IPS-15b (cell line): Measurements from ENCODE around the gene EIF3C.
"Not testable (repeated sequence)": the region's sequence is repeated elsewhere in the genome, so short reads cannot be mapped to it uniquely, and the experiment has no call there.

Experiments used
- H3K27me3 ChIP-seq: one replicate; pipeline ENCODE4 v1.6.1; 2013; ENCODE audit warnings: low read length; ENCODE audit not compliant: control insufficient read depth, insufficient read depth
- H3K36me3 ChIP-seq: one replicate; pipeline ENCODE4 v1.6.1; 2013; ENCODE audit warnings: low read length; ENCODE audit not compliant: control insufficient read depth, insufficient read depth
- H3K4me1 ChIP-seq: one replicate; pipeline ENCODE4 v1.6.1; 2013; ENCODE audit warnings: mild to moderate bottlenecking, low read length; ENCODE audit not compliant: control insufficient read depth, insufficient read depth
- H3K4me3 ChIP-seq: one replicate; pipeline ENCODE4 v1.5.1; 2013; ENCODE audit warnings: low read depth, low read length
- H3K9ac ChIP-seq: one replicate; pipeline ENCODE4 v1.6.1; 2013; ENCODE audit warnings: low read depth, mild to moderate bottlenecking, low read length
- H3K9me3 ChIP-seq: one replicate; pipeline ENCODE4 v1.6.1; 2013; ENCODE audit warnings: mild to moderate bottlenecking, low read length; ENCODE audit not compliant: control insufficient read depth, insufficient read depth

The EIF3C gene

DNA sequence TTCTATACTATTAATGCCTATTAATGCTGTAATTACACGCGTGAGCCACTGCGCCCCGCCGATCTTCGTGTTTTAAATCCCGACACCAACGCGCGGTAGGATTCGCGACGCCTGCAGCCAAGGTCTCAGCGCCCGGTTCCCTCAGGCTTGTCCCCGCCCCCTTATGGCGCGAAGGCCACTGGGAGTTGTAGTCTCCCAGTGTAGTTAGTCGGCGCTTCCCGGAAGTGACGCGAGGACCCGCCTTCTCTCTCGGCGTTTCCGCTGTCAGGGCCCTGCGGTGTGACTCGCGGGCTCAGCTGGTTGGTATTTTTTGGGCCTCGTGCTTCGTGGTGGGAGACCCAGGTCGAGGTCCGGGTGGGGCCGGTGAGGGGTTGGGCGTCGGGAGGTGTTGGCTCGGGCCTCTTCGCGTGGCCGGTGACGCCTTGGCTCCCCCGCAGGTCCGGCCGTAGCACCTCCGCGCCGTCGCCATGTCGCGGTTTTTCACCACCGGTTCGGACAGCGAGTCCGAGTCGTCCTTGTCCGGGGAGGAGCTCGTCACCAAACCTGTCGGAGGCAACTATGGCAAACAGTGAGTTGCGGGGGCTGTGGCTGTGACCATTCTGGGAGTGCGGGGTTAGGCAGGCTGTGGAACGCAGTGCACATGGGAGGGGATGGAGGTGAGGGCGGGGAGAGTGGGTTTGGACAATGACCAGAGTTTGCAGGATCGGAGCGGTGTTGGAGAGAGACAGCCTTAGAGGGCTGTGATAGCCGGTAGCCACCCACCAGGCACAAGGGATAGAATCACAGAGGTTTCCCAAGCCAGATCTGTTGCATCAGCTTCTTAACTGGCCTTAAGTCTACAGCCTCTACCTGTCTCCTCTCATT lies at the start of gene EIF3C:
Gene EIF3C, plus strand, starts transcription at position 245 of the 864 bp plus-strand sequence. Its CDS starts 223 bp downstream, at position 468.
- not testable (repeated sequence) for H3K9me3 ChIP-seq, H3K36me3 ChIP-seq, H3K27me3 ChIP-seq, H3K4me3 ChIP-seq, H3K4me1 ChIP-seq, H3K9ac ChIP-seq

- not testable (repeated sequence) for H3K36me3 ChIP-seq, H3K4me1 ChIP-seq, H3K4me3 ChIP-seq, H3K9ac ChIP-seq, H3K27me3 ChIP-seq, H3K9me3 ChIP-seq
Measured at GRCh38 chr16:28666264-28666663, 45.0 kb upstream of the EIF3C start.

- not testable (repeated sequence) for H3K4me1 ChIP-seq, H3K4me3 ChIP-seq, H3K27me3 ChIP-seq, H3K9ac ChIP-seq, H3K36me3 ChIP-seq, H3K9me3 ChIP-seq
Measured at GRCh38 chr16:28667480-28667879, 43.8 kb upstream of the EIF3C start.

GRCh38 chr16:28668199-28668598 lies 43.1 kb upstream of the EIF3C start:
- not testable (repeated sequence) for H3K9ac ChIP-seq, H3K9me3 ChIP-seq

GRCh38 chr16:28688327-28688952 lies 22.8 kb upstream of the EIF3C start:
- not testable (repeated sequence) for H3K4me3 ChIP-seq, H3K9ac ChIP-seq, H3K36me3 ChIP-seq, H3K27me3 ChIP-seq, H3K9me3 ChIP-seq, H3K4me1 ChIP-seq

More at GRCh38 chr16:28668199-28668598, 43.1 kb upstream of the EIF3C start:
- not testable (repeated sequence) for H3K4me1 ChIP-seq, H3K27me3 ChIP-seq, H3K36me3 ChIP-seq, H3K4me3 ChIP-seq

- H3K36me3 ChIP-seq, H3K4me3 ChIP-seq, H3K9me3 ChIP-seq, H3K4me1 ChIP-seq, H3K27me3 ChIP-seq, H3K9ac ChIP-seq: not testable (repeated sequence)
Measured at GRCh38 chr16:28689425-28689824, 21.8 kb upstream of the EIF3C start.

DNA sequence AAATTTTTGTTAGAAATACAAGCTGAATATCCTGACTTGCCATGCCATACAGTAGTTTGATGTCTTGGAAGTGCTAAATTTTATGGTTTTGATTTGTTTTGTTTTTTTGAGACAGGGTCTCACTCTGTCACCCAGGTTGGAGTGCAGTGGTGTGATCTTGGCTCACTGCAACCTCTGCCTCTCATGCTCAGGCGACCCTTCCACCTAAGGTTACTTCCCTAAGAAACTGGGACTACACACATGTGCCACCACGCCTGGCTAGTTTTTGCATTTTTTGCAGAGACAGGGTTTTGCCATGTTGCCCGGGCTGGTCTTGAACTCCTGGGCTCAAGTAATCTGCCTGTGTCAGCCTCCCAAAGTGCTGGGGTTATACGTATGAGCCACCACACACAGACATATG lies 19.5 kb upstream of the EIF3C start:
- not testable (repeated sequence) for H3K4me3 ChIP-seq, H3K36me3 ChIP-seq, H3K27me3 ChIP-seq, H3K9ac ChIP-seq, H3K4me1 ChIP-seq, H3K9me3 ChIP-seq

GRCh38 chr16:28693257-28693950 lies 17.9 kb upstream of the EIF3C start:
- not testable (repeated sequence) for H3K4me3 ChIP-seq, H3K9ac ChIP-seq, H3K36me3 ChIP-seq, H3K27me3 ChIP-seq, H3K4me1 ChIP-seq, H3K9me3 ChIP-seq

DNA sequence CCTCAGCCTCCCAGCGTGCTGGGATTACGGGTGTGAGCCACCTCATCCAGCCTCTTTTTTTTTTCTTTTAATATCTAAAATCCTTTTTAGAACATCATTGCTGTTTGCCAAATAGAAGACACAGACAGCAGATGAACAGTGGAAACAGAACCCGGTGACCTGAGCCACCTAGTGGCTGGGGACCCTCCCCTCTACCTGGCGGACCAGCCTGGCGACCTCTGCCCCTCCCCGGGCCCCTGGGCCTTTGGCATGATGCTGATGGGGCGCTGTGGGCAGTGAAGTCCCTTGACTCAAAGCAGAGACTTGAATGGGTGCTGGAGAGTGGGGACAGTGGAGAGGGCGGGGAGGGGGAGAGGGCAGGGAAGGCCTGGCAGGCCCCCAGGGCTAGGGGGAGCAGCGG lies 11.5 kb upstream of the EIF3C start:
- H3K4me3 ChIP-seq, H3K27me3 ChIP-seq, H3K9me3 ChIP-seq, H3K9ac ChIP-seq, H3K36me3 ChIP-seq, H3K4me1 ChIP-seq: not testable (repeated sequence)

GRCh38 chr16:28700349-28700748 lies 10.9 kb upstream of the EIF3C start:
- H3K4me1 ChIP-seq, H3K9ac ChIP-seq, H3K4me3 ChIP-seq, H3K27me3 ChIP-seq, H3K36me3 ChIP-seq, H3K9me3 ChIP-seq: not testable (repeated sequence)

GRCh38 chr16:28701384-28701783 lies 9.9 kb upstream of the EIF3C start:
- not testable (repeated sequence) for H3K9me3 ChIP-seq, H3K4me3 ChIP-seq, H3K9ac ChIP-seq, H3K4me1 ChIP-seq, H3K36me3 ChIP-seq, H3K27me3 ChIP-seq

DNA sequence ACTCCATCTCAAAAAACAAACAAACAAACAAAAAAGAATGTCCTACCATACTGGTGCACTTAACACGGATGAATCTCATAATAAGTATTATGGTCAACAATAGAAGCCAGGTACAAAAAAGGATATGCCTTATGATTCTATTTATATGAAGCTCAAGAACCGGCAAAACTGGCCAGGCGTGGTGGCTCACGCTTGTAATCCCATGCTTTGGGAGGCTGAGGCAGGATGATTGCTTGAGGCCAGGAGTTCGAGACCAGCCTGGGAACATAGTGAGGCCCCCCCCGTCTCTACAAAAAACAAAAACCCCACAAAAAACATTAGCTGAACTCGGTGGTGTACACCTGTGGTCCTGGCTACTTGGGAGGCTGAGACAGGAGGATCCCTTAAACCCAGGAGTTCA lies 7.0 kb upstream of the EIF3C start:
- H3K4me3 ChIP-seq, H3K27me3 ChIP-seq, H3K9ac ChIP-seq, H3K9me3 ChIP-seq, H3K36me3 ChIP-seq, H3K4me1 ChIP-seq: not testable (repeated sequence)
